Heart left ventricle (tissue), 16 donors: ENCODE results near the gene DEXI. TPM values are rescaled to one million over a fixed set of nuclear protein-coding genes. Genes with fewer than 3 reads are reported as not detected.

Experiments used
- ATAC-seq, 4 donors: fragments of 200-7000 bp; cut with Tn5 transposase; one replicate each; pipeline ENCODE4 v1.9.1; 2020 to 2022; ENCODE audit warnings: moderate library complexity in 4 of 4, mild to moderate bottlenecking in 3 of 4, moderate number of reproducible peaks in 1 of 4
- DNase-seq, 5 donors: peaks; one replicate each; pipeline ENCODE4 v3.0.0-alpha.2; 2020
- H3K27ac ChIP-seq, 12 donors: fragments of 200-600 bp; sonication (generic) in 4 of 12; one replicate each; pipeline versions ENCODE4 v1.5.0 to v1.8.0; 2016 to 2022; ENCODE audit warnings: mild to moderate bottlenecking in 2 of 12
- H3K27me3 ChIP-seq, 9 donors: fragments of 200-600 bp; sonication (generic) in 2 of 9; one replicate each; pipeline versions ENCODE4 v1.5.1 to v1.8.0; 2016 to 2022; ENCODE audit warnings: mild to moderate bottlenecking in 3 of 9
- H3K36me3 ChIP-seq, 9 donors: fragments of 200-600 bp; sonication (generic) in 2 of 9; one replicate each; pipeline versions ENCODE4 v1.5.0 to v1.8.0; 2018 to 2022; ENCODE audit warnings: mild to moderate bottlenecking in 2 of 9
- H3K4me1 ChIP-seq, 12 donors: fragments of 200-600 bp; sonication (generic) in 4 of 12; one replicate each; pipeline versions ENCODE4 v1.5.0 to v1.8.0; 2016 to 2022; ENCODE audit warnings: mild to moderate bottlenecking in 3 of 12
- H3K4me3 ChIP-seq, 12 donors: fragments of 200-600 bp; sonication (generic) in 4 of 12; one replicate each; pipeline versions ENCODE4 v1.5.0 to v1.8.0; 2017 to 2022; ENCODE audit warnings: mild to moderate bottlenecking in 9 of 12, moderate library complexity in 4 of 12
- H3K9me3 ChIP-seq, 12 donors: fragments of 200-600 bp; sonication (generic) in 4 of 12; one replicate each; pipeline versions ENCODE4 v1.5.0 to v1.8.0; 2016 to 2022; ENCODE audit warnings: mild to moderate bottlenecking in 1 of 12
- CTCF ChIP-seq, 12 donors: fragments of 200-600 bp; sonication (generic) in 4 of 12; IDR thresholded peaks; one replicate each; pipeline versions ENCODE4 v1.5.0 to v1.8.0; 2018 to 2022; ENCODE audit warnings: antibody characterized with exemption in 12 of 12, mild to moderate bottlenecking in 5 of 12
- POLR2A ChIP-seq, 2 donors: fragments of 450-650 bp; IDR thresholded peaks; one replicate each; pipeline ENCODE4 v1.6.1; 2017; ENCODE audit warnings: antibody characterized with exemption in 2 of 2, mild to moderate bottlenecking in 2 of 2, moderate library complexity in 2 of 2
- WGBS, 4 donors: extraction: QIAGEN DNeasy Blood & Tissue Kit in 2 of 4; methylation state at CpG; one replicate each; pipeline versions ENCODE4 v1.1.5 to v1.1.7; 2013 to 2018; 5-methylcytosine and 5-hydroxymethylcytosine counted together
- intact Hi-C, 10 donors: fragments of 100-400 bp; cut with DNase I; formaldehyde crosslinking; loops; one replicate each; pipeline versions ENCODE4 v1.11.1 to v1.14.2; 2022
- polyA plus RNA-seq, 2 donors: library from polyadenylated mRNA; stranded (reverse); fragments of 200-250 nt; gene quantifications; one replicate each; pipeline ENCODE4 v1.2.3, GENCODE V29; 2013
- total RNA-seq, 9 donors: library from RNA; depleted of rRNA in 2 of 9; stranded (reverse); fragments of >200 nt in 2 of 9; fragmentation: NEBNext Ultra II Directional in 3 of 9; extraction: Animal tissue kit (Norgen Biotek cat#: 25700) in 3 of 9; gene quantifications; one replicate each; pipeline versions ENCODE4 v1.1.0 to v1.2.4, GENCODE V29; 2016 to 2023
- donor health status: ischemic (EF 13 %, LVEDD 7.1; RV severe dilation, severe dysfunction).
- donor health status: healthy with polysubstance abuse.
- donor health status: DM: no; HTN: yes; CAD: no.
- donor health status: DM: no; HTN: no; CAD: no.
- donor health status: ischemic (EF 25% LVEDD 6.9; RV normal size, moderate dysfunction).
- donor health status: ischemic (EF 25% LVEDD 5.7; RV mildly dilated, moderate dysfunction).
- donor health status: healthy.
- donor health status: DM: yes; HTN: yes; CAD: no.
- donor health status: ischemic (EF 35%, LVEDD 5.7; RV mildly dilated, moderate dysfunction).
- donor health status: nonischemic (EF 11% LVEDD 7.7; RV severe dilation, severe dysfunction).
- donor health status: DM: yes; HTN: yes; CAD: no.
- donor health status: PGD.
- donor health status: ischemic (EF 29% LVEDD 5.4; RV normal size, mild dysfunction).
- donor health status: nonischemic (EF 23%, LVEDD 6.1; RV moderate dilation, normal function).

DEXI gene
- total and polyA plus RNA-seq, 11 donors, result 57.2 to 141 (median 90.8) TPM

- H3K9me3 ChIP-seq, result no peaks in the 10 kb centered on the region
- peak overlapping the region in 7 of 12 donors; percentile 25 to 83 (median 52) for H3K27ac ChIP-seq
- H3K4me1 ChIP-seq, result peaks cover 0 to 28% (median 9%) of the 10 kb centered on the region in 12 donors
- intact Hi-C loops, result loop anchor here in 3 of 10 donors (5.0 to 10.0 kb wide), 2 partner anchors 112 to 125 kb away; no protein-coding TSS in a partner anchor
- peak overlapping the region in 1 of 12 donors; percentile 22 for H3K4me3 ChIP-seq
- peaks cover 0 to 98% (median 60%) of the 10 kb centered on the region in 9 donors for H3K36me3 ChIP-seq
- peak in 2 of 5 donors; percentile 33 for DNase-seq
- H3K27me3 ChIP-seq, result no peaks in the 10 kb centered on the region
- no peak for TF ChIP-seq CTCF (IDR thresholded peaks at IDR 0.05)
- WGBS, 4 donors, result 73 to 78% (median 75%) methylated on average over 18 to 19 of the region's 19 CpGs
- ATAC-seq, result peak in 3 of 4 donors; percentile 55 to 66 (median 63)
Measured at GRCh38 chr16:10979717-10980601, 37.7 kb upstream of the DEXI start.

GRCh38 chr16:10978871-10979446, 36.7 kb upstream of the DEXI start:
- peak overlapping the region in 5 of 12 donors; percentile 25 to 75 (median 52) for H3K27ac ChIP-seq
- DNase-seq (no peak), ATAC-seq (no peak)
- no peaks in the 10 kb centered on the region for H3K9me3 ChIP-seq
- H3K4me1 ChIP-seq, result peaks cover 0 to 28% (median 9%) of the 10 kb centered on the region in 12 donors
- no peaks in the 10 kb centered on the region for H3K27me3 ChIP-seq
- H3K36me3 ChIP-seq, result peaks cover 0 to 99% (median 59%) of the 10 kb centered on the region in 9 donors
- WGBS, 4 donors, result 93 to 96% (median 94%) methylated on average over 13 to 14 of the region's 14 CpGs
- intact Hi-C loops, result loop anchor here in 3 of 10 donors (5.0 to 10.0 kb wide), 2 partner anchors 113 to 126 kb away; no protein-coding TSS in a partner anchor
- no peak overlapping the region for H3K4me3 ChIP-seq
- TF ChIP-seq CTCF (IDR thresholded peaks at IDR 0.05), result no peak
- TF ChIP-seq POLR2A (IDR thresholded peaks at IDR 0.05), result no peak

- no peak for DNase-seq
Measured at GRCh38 chr16:10978124-10978523, 35.9 kb upstream of the DEXI start.

More at GRCh38 chr16:10978124-10978523, 35.9 kb upstream of the DEXI start:
- Histone ChIP-seq H3K4me1 (peaks cover 0 to 28% (median 9%) of the 10 kb centered on the region in 12 donors), H3K9me3 (no peaks in the 10 kb centered on the region), H3K4me3 (no peak overlapping the region), H3K27ac (no peak overlapping the region), H3K36me3 (peaks cover 0 to 99% (median 57%) of the 10 kb centered on the region in 9 donors), H3K27me3 (no peaks in the 10 kb centered on the region)
- TF ChIP-seq CTCF (IDR thresholded peaks at IDR 0.05), result no peak
- no peak for TF ChIP-seq POLR2A (IDR thresholded peaks at IDR 0.05)
- no peak for ATAC-seq
- 93 to 95% (median 94%) methylated on average over 6 of the region's 6 CpGs for WGBS, 4 donors
- intact Hi-C loops, result loop anchor here in 3 of 10 donors (5.0 to 10.0 kb wide), 2 partner anchors 114 to 127 kb away; no protein-coding TSS in a partner anchor
